SK-N-MC (cell line): ENCODE results near the gene PCBP3.
"Not testable (repeated sequence)": the region's sequence is repeated elsewhere in the genome, so short reads cannot be mapped to it uniquely, and the experiment has no call there.

Experiments
- DNase-seq: peaks from one replicate; pipeline ENCODE4 v3.0.0-alpha.2; 2011; ENCODE audit warnings: low read depth, low spot score
- H3K27ac ChIP-seq: fragments of 200-600 bp; sonication (generic); 2 replicates; pipeline ENCODE4 v1.5.1; 2016; ENCODE audit warnings: mixed run types
- H3K36me3 ChIP-seq: fragments of 200-600 bp; sonication (generic); 2 replicates; pipeline ENCODE4 v1.6.1; 2017; ENCODE audit warnings: antibody characterized with exemption, low read length, mixed read lengths; ENCODE audit not compliant: insufficient read depth
- H3K4me3 ChIP-seq: fragments of 200-600 bp; sonication (generic); 2 replicates; pipeline ENCODE4 v1.5.1; 2016
- H3K9ac ChIP-seq: fragments of 200-600 bp; sonication (generic); 2 replicates; pipeline ENCODE4 v1.8.0; 2017; ENCODE audit warnings: mixed run types, mixed read lengths; ENCODE audit not compliant: insufficient read length
- H3K9me3 ChIP-seq: fragments of 200-600 bp; sonication (generic); 2 replicates; pipeline ENCODE4 v1.6.1; 2017; ENCODE audit warnings: low read depth, mild to moderate bottlenecking, antibody characterized with exemption, low read length, moderate library complexity, mixed read lengths
- EZH2 ChIP-seq: fragments of 200-600 bp; sonication (generic); IDR thresholded peaks from one replicate; pipeline ENCODE4 v1.6.1; 2017; ENCODE audit warnings: antibody characterized with exemption
- FOXP2 ChIP-seq: optimal IDR thresholded peaks from 2 replicates; pipeline ENCODE3; 2011; ENCODE audit warnings: mild to moderate bottlenecking, moderate library complexity; ENCODE audit not compliant: insufficient read depth; ENCODE audit errors: extremely low read length, control extremely low read depth
- POLR2AphosphoS5 ChIP-seq: IDR thresholded peaks from 2 replicates; pipeline ENCODE4 v1.6.1; 2012; ENCODE audit warnings: mild to moderate bottlenecking, low read depth, low read length, borderline replicate concordance

PCBP3 gene

GRCh38 chr21:45611939-45612664, 31.4 kb upstream of the PCBP3 start:
- Histone ChIP-seq H3K9ac (no peak overlapping the region), H3K27ac (no peak overlapping the region), H3K4me3 (no peak overlapping the region), H3K36me3 (no peaks in the 10 kb centered on the region), H3K9me3 (no peaks in the 10 kb centered on the region)
- no peak for TF ChIP-seq POLR2AphosphoS5
- no peak for TF ChIP-seq FOXP2
- TF ChIP-seq EZH2, result no peak
- no peak for DNase-seq

GRCh38 chr21:45612665-45613019, 30.9 kb upstream of the PCBP3 start:
- not testable (repeated sequence) for H3K9me3 ChIP-seq, H3K4me3 ChIP-seq, H3K36me3 ChIP-seq, DNase-seq, H3K9ac ChIP-seq, H3K27ac ChIP-seq

- no peak overlapping the region for H3K9ac ChIP-seq
- no peak for TF ChIP-seq EZH2
- TF ChIP-seq FOXP2, result no peak
- TF ChIP-seq POLR2AphosphoS5, result no peak
- DNase-seq, result no peak
- H3K36me3 ChIP-seq, result no peaks in the 10 kb centered on the region
- H3K9me3 ChIP-seq, result no peaks in the 10 kb centered on the region
- no peak overlapping the region for H3K27ac ChIP-seq
- no peak overlapping the region for H3K4me3 ChIP-seq
Observed at GRCh38 chr21:45613396-45613795, 30.1 kb upstream of the PCBP3 start.

DNA sequence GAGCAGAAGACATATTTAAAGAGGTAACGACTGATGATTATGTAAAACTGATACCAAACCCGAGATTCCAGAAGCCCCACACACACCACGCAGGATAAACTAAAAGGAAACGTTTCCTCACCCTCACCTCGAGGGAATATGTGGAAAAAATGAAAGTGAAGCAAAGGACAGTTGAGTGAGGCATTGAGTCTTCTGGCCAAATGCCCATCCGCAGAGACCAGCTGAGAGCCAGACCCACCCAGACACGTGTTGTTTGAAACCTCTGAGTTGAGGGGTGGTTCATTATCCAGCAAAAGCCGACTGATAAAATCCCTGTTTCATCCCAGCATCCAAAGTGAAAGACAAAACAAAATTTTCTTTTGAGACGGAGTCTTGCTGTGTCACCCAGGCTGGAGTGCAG, 29.6 kb upstream of the PCBP3 start:
- no peaks in the 10 kb centered on the region for H3K9me3 ChIP-seq
- DNase-seq, result no peak
- no peak overlapping the region for H3K4me3 ChIP-seq
- H3K9ac ChIP-seq, result no peak overlapping the region
- TF ChIP-seq POLR2AphosphoS5 (no peak), EZH2 (no peak), FOXP2 (no peak)
- no peaks in the 10 kb centered on the region for H3K36me3 ChIP-seq
- H3K27ac ChIP-seq, result no peak overlapping the region

DNA sequence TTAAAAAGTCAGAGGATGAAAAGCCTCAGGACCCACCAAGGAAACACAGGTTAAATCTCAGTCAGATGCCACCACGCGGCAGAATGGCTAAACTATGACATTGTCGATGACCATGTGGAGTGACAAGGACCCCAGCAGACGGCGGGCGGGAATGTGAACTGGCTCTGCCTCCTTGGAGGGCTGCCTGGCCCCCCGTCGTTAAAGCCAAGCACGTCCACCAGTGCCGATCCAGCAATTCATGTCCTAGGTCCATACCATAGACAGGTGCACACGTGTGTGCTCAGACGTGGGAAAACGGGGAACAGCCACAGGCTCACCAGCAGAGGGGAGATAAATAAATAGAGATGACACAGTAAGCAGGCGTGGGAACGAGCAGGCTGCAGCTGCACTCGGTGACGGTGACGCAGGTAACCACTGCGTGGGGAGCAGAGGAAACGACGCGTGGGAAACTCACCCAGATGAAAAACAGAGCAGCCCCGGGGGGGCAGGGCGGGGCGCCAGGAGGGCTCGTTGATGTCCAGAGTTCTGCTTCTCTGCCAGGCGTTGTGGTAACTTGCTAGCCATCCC, 28.3 kb upstream of the PCBP3 start:
- TF ChIP-seq FOXP2, result no peak
- Histone ChIP-seq H3K27ac (no peak overlapping the region), H3K9me3 (no peaks in the 10 kb centered on the region), H3K36me3 (no peaks in the 10 kb centered on the region), H3K9ac (no peak overlapping the region), H3K4me3 (no peak overlapping the region)
- DNase-seq, result no peak

- Histone ChIP-seq H3K9me3 (no peaks in the 10 kb centered on the region), H3K4me3 (no peak overlapping the region), H3K27ac (no peak overlapping the region), H3K9ac (no peak overlapping the region), H3K36me3 (no peaks in the 10 kb centered on the region)
- no peak for DNase-seq
- no peak for TF ChIP-seq FOXP2
- no peak for TF ChIP-seq POLR2AphosphoS5
- TF ChIP-seq EZH2, result no peak
Observed at GRCh38 chr21:45617021-45617921, 26.3 kb upstream of the PCBP3 start.

DNA sequence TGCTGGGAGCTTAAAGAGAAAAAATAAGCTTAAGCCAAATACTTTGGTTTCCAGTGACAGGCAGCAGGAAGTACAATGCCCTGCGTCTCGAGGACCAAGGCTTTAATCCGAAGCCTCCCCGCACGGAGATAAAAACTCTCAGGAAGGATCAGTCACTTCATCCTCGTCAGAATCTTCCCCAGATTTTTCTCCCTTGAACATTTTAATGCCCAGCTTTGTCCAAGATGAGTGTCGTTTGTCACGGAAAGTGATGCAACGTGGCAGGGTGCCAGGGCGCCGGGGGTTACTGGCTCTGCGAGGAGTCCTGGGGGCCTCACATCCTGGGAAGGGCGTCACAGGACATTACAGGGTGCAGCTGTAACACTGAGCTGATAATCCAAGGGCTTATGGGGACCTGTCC, 25.2 kb upstream of the PCBP3 start:
- no peak for DNase-seq
- TF ChIP-seq POLR2AphosphoS5 (no peak), EZH2 (no peak), FOXP2 (no peak)
- H3K4me3 ChIP-seq, result no peak overlapping the region
- H3K9me3 ChIP-seq, result no peaks in the 10 kb centered on the region
- H3K27ac ChIP-seq, result no peak overlapping the region
- H3K9ac ChIP-seq, result no peak overlapping the region
- no peaks in the 10 kb centered on the region for H3K36me3 ChIP-seq

DNA sequence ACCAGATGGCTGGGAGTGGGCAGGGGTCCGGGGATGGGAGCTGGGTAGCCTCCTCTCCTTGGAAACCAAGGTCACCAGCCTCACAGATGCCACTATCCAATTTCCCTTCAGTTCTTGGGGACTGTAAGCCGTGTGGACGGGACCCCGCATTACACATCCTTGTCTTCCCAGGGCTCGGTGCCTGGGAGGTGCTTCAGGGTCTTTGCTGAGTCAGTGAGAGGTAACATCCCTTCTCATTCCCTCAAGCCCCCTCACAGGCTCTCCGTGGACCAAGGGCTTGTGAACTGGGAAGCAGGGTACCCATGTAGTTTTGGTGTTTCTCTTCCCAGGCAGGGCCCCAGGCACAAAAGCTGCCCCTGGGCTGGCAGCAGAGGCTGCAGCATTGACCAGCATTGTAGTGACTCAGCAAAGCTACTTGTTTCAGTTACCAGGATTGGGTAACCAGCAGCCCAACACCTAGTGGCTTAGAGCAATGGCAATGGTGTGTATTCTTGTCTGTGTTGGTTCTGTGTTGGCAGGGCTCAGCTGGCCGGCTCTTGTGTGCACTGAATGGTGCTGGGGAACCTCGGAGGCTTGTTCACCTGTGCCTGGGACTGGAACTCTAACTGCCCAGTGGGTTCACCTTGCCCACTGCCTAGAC, 24.6 kb upstream of the PCBP3 start:
- no peak overlapping the region for H3K9ac ChIP-seq
- no peak overlapping the region for H3K27ac ChIP-seq
- no peaks in the 10 kb centered on the region for H3K9me3 ChIP-seq
- no peak for TF ChIP-seq EZH2
- no peak for TF ChIP-seq POLR2AphosphoS5
- TF ChIP-seq FOXP2, result no peak
- H3K4me3 ChIP-seq, result no peak overlapping the region
- H3K36me3 ChIP-seq, result no peaks in the 10 kb centered on the region
- DNase-seq, result no peak
